GM18867 (cell line): ENCODE results near the gene LSM4.
A peak's percentile ranks its signal among the peaks of the same experiment; 100 is the strongest.

Experiments
- ATAC-seq: cut with Tn5 transposase; IDR thresholded peaks from one replicate; pipeline ENCODE4 v1.9.1; 2021; ENCODE audit warnings: mild to moderate bottlenecking, moderate library complexity; ENCODE audit not compliant: unreplicated experiment

LSM4 gene

DNA sequence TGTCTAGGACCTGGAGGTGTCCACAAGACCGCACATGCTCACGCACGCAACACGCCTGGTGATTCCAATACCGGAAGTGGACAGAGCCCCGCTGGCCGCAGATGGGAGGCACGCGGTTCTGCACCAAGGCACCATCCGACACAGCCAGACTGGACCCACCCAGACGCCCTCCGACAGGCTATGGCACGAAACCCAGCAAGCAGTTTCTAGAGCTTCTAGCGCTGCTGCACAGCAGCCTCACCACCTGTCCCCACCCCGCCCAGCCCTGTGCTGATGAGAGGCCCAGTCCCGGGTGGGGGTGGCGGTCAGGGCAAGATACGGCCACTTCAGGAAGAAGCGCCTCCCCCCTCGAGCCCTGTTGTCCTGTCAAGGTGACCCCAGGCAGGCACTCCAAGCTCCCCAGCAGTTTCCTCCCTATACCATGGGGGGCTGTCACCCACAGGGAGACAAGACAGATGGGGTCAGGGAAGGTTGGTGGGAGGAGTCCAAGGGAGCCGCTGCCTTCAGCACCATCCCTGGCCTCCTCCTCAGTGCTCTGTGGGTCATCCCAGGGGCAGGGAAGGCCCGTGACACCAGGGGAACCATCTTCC is 11.3 kb downstream of the LSM4 start:
- no peak for ATAC-seq

GRCh38 chr19:18310966-18311365 is 11.9 kb downstream of the LSM4 start:
- no peak for ATAC-seq

DNA sequence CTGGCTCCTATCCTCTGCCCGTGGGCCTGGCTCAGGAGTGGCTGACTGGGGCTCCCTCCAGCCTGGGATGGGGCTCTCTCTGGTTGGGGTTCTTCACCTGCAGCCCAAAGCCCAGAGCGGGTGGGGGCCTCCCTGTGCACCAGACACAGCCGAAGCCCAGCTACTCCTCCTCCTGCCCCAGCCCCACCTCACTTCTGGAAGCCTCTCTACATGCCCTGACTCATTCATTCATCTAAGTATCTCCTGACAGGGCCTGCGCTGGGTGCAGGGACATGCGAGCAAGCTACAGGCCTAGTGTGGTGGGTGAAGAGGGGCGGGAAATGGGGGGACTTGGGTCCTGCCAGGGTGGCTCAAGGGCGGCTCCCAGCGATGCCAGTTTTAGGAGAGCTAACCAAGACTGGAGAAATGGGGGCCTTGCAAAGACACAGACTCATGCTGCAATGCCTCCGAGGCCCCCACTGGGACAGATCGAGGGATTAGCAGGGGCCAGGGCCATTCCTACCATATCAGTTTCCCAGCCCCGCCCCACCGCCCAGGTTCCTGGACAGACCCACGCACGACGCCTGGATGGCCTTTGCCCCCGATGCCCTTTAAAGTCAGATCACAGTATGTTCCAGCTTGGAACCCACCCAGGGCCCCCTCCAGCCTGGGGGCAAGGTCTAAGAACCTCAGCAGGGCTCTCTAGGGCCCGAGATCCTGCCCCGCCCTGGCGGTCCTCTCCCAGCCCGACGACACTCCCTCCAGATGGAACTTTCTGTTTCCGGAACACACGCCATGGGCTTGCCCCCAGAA is 12.6 kb downstream of the LSM4 start:
- no peak for ATAC-seq

GRCh38 chr19:18309525-18310064 is 13.3 kb downstream of the LSM4 start:
- ATAC-seq, result no peak

DNA sequence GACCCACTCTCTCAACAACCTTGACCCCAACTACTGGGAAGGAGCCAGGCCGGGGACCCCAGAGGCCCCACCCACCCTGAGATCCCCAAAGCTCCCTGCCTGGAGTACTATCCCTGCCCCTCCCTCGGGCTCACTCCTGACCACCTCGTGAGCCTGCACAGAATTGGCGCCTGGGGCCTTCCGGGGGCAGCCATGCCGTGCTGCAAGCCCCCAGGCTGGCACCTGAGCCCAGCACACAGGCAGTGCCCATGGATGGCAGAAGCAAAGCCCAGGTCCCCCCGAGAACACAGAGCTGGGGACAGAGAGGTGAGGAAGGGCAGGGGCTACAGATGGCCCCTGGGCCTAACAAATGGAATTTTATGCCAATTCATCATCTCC is 13.9 kb downstream of the LSM4 start:
- ATAC-seq, result no peak

GRCh38 chr19:18308051-18308947 is 14.6 kb downstream of the LSM4 start:
- no peak for ATAC-seq

DNA sequence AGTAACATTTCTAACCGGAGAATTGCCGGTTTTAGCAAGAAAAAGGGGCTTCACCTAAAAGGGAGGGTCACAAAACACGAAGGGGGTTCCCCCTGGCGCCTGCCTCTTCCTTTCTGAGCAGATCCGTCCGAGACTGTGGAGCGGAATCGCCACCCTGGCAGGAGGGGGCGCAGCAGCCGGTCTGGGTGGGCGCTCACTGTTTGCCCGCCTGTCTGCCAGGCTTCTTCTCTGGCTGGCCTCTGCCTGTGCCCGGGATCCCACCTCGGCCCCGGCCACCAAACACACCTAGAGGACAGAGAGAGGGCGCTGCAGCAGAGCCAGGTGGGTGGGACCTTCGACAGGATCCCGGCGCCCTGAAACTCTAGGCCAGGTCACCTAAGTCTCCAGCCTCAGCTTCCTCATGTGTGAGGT is 15.6 kb downstream of the LSM4 start:
- ATAC-seq, result no peak

DNA sequence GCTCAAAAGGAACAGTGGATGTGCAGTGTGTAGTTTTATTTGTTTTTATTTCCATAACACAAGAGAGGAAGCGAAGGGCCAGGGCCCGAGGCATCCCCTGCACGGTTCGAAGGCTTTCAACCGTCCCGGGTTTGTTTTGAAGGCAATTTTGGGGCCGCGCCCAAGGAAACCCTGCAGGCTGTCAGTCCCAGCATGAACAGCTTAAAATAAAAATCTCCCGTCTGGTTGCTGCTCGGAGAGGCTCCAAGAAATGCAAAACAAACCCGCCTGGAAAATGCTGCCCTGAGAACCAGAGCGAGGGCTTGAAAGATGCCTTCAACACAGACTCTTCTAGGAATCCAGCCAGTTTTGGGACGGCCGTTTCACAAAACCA is 16.0 kb downstream of the LSM4 start:
- ATAC-seq, result no peak

- no peak for ATAC-seq
Observed at GRCh38 chr19:18306209-18306887, 16.5 kb downstream of the LSM4 start.

GRCh38 chr19:18304458-18305310 is 18.2 kb downstream of the LSM4 start:
- ATAC-seq, result peak; percentile 36

GRCh38 chr19:18304208-18304457 is 18.7 kb downstream of the LSM4 start:
- ATAC-seq, result no peak

- no peak for ATAC-seq
Observed at GRCh38 chr19:18301718-18302111, 21.2 kb downstream of the LSM4 start.

DNA sequence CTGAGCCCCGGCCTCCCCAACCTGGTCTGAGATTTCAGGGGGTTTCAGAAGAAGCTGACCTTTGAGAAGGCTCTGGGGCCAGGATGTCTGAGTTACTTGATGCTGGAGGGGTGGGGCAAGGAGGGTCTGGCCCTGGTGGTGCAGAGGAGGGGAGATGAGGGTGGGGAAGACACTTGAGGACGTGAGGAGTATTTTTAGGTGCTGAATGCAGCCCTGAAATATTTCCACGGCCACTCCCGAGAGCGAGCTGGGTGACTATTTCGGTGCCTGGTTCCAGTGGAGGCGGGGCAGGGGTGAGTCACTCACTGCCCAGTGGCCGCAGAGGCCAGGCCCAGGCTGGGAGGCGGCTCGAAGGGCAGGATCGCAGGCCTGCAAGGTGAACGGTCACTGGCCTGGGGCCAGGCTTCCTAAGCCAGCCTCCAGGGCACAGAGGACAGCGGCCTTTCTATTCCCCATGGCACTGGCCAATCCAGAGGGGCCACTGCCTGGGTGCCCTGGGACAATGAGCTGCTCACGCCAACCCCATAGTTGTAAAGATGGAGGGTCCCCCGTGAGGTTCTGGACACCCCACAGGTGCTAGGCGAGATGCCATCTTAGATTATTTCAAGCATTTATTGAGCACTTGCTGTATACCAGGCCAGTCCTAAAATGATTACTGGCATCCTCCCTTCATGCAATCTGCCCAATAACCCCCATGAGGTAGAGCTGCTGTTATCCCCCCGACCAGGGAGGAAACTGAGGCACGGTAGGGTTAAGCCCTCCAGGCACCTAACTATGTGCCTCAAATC is 21.8 kb downstream of the LSM4 start:
- no peak for ATAC-seq

- ATAC-seq, result no peak
Observed at GRCh38 chr19:18299654-18300053, 23.2 kb downstream of the LSM4 start.

DNA sequence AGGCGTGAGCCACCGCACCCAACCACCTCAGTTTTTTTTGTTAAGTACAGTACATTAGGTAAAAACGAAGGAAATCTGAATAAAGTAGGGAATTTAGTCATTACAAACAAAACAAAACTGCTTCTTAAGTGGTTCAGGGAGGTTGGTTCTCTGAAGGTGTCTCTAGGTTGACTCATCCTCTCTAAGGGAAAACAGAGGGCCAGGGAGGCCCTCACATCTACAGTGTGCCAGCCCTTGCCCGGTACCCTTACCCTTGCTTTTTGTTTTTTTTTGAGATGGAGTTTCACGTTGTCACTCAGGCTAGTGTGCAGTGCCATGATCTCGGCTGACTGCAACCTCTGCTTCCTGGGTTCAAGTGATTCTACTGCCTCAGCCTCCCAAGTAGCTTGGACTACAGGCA is 24.3 kb downstream of the LSM4 start:
- no peak for ATAC-seq

- ATAC-seq, result no peak
Observed at GRCh38 chr19:18297308-18297707, 25.6 kb downstream of the LSM4 start.

DNA sequence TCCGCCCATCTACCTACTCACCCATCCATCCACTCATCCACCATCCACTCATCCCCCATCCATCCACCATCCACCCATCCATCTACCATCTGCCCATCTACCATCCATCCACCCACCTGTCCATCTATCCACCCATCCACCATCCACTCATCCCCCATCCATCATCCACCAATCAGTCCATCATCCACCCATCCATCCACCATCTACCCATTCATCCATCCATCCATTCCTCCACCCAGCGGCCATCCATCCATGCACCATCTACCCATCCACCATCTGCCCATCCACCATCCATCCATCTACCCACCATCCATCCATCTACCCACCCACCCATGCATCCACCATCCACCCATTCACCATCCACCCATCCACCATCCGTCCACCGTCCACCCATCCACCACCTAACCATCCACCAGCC is 27.8 kb downstream of the LSM4 start:
- ATAC-seq, result no peak

- ATAC-seq, result no peak
Observed at GRCh38 chr19:18294467-18294864, 28.4 kb downstream of the LSM4 start.

- ATAC-seq, result no peak
Observed at GRCh38 chr19:18293642-18294466, 29.0 kb downstream of the LSM4 start.
